IPS-18a (cell line): ENCODE results near the gene SERTAD2.

ENCODE experiments used
- H3K27ac ChIP-seq: one replicate; pipeline ENCODE4 v1.5.1; 2013; ENCODE audit warnings: low read length
- H3K27me3 ChIP-seq: one replicate; pipeline ENCODE4 v1.6.1; 2013; ENCODE audit warnings: mild to moderate bottlenecking, low read length; ENCODE audit not compliant: control insufficient read depth, insufficient read depth
- H3K36me3 ChIP-seq: one replicate; pipeline ENCODE4 v1.6.1; 2013; ENCODE audit warnings: low read depth, low read length; ENCODE audit not compliant: control insufficient read depth
- H3K4me1 ChIP-seq: one replicate; pipeline ENCODE4 v1.6.1; 2013; ENCODE audit warnings: low read depth, low read length; ENCODE audit not compliant: control insufficient read depth
- H3K4me3 ChIP-seq: one replicate; pipeline ENCODE4 v1.5.1; 2013; ENCODE audit warnings: low read length
- H3K9ac ChIP-seq: one replicate; pipeline ENCODE4 v1.6.1; 2013; ENCODE audit warnings: mild to moderate bottlenecking, low read length, moderate library complexity
- H3K9me3 ChIP-seq: one replicate; pipeline ENCODE4 v1.6.1; 2013; ENCODE audit warnings: low read depth, low read length; ENCODE audit not compliant: control insufficient read depth

The SERTAD2 gene

GRCh38 chr2:64668542-64668941 is 14.8 kb upstream of the SERTAD2 start:
- H3K4me3 ChIP-seq, result no peak overlapping the region
- H3K27ac ChIP-seq, result no peak overlapping the region
- peaks cover 14% of the 10 kb centered on the region for H3K4me1 ChIP-seq
- no peaks in the 10 kb centered on the region for H3K27me3 ChIP-seq
- H3K9me3 ChIP-seq, result no peaks in the 10 kb centered on the region
- H3K9ac ChIP-seq, result no peak overlapping the region
- H3K36me3 ChIP-seq, result no peaks in the 10 kb centered on the region

- Histone ChIP-seq H3K27ac (no peak overlapping the region), H3K36me3 (no peaks in the 10 kb centered on the region), H3K4me1 (peaks cover 14% of the 10 kb centered on the region), H3K27me3 (no peaks in the 10 kb centered on the region), H3K9me3 (no peaks in the 10 kb centered on the region), H3K9ac (no peak overlapping the region), H3K4me3 (no peak overlapping the region)
Observed at GRCh38 chr2:64667535-64667934, 13.8 kb upstream of the SERTAD2 start.

GRCh38 chr2:64666810-64667438 is 13.2 kb upstream of the SERTAD2 start:
- Histone ChIP-seq H3K36me3 (no peaks in the 10 kb centered on the region), H3K9me3 (no peaks in the 10 kb centered on the region), H3K27ac (no peak overlapping the region), H3K9ac (no peak overlapping the region), H3K4me1 (peaks cover 14% of the 10 kb centered on the region), H3K27me3 (no peaks in the 10 kb centered on the region), H3K4me3 (no peak overlapping the region)

GRCh38 chr2:64665709-64666108 is 12.0 kb upstream of the SERTAD2 start:
- Histone ChIP-seq H3K27me3 (no peaks in the 10 kb centered on the region), H3K27ac (no peak overlapping the region), H3K9me3 (no peaks in the 10 kb centered on the region), H3K4me1 (peaks cover 14% of the 10 kb centered on the region), H3K9ac (no peak overlapping the region), H3K36me3 (no peaks in the 10 kb centered on the region), H3K4me3 (no peak overlapping the region)

GRCh38 chr2:64663402-64663801 is 9.7 kb upstream of the SERTAD2 start:
- H3K9me3 ChIP-seq, result no peaks in the 10 kb centered on the region
- peaks cover 14% of the 10 kb centered on the region for H3K4me1 ChIP-seq
- H3K4me3 ChIP-seq, result no peak overlapping the region

GRCh38 chr2:64661741-64662169 is 8.0 kb upstream of the SERTAD2 start:
- H3K4me3 ChIP-seq, result no peak overlapping the region
- peaks cover 4% of the 10 kb centered on the region for H3K4me1 ChIP-seq
- H3K27me3 ChIP-seq, result no peaks in the 10 kb centered on the region
- H3K36me3 ChIP-seq, result no peaks in the 10 kb centered on the region
- no peak overlapping the region for H3K27ac ChIP-seq
- no peak overlapping the region for H3K9ac ChIP-seq
- H3K9me3 ChIP-seq, result no peaks in the 10 kb centered on the region

More at GRCh38 chr2:64663402-64663801, 9.7 kb upstream of the SERTAD2 start:
- Histone ChIP-seq H3K36me3 (no peaks in the 10 kb centered on the region), H3K9ac (no peak overlapping the region), H3K27ac (no peak overlapping the region), H3K27me3 (no peaks in the 10 kb centered on the region)

- Histone ChIP-seq H3K36me3 (no peaks in the 10 kb centered on the region), H3K4me3 (no peak overlapping the region), H3K9ac (no peak overlapping the region), H3K4me1 (no peaks in the 10 kb centered on the region), H3K9me3 (no peaks in the 10 kb centered on the region), H3K27me3 (peaks cover 20% of the 10 kb centered on the region), H3K27ac (no peak overlapping the region)
Observed at GRCh38 chr2:64659252-64659651, 5.5 kb upstream of the SERTAD2 start.

GRCh38 chr2:64658269-64658668 is 4.6 kb upstream of the SERTAD2 start:
- Histone ChIP-seq H3K4me1 (no peaks in the 10 kb centered on the region), H3K9ac (no peak overlapping the region)

GRCh38 chr2:64657411-64657810 is 3.7 kb upstream of the SERTAD2 start:
- Histone ChIP-seq H3K9me3 (no peaks in the 10 kb centered on the region), H3K27ac (no peak overlapping the region), H3K9ac (no peak overlapping the region), H3K36me3 (no peaks in the 10 kb centered on the region), H3K4me3 (no peak overlapping the region), H3K27me3 (peaks cover 25% of the 10 kb centered on the region), H3K4me1 (peaks cover 3% of the 10 kb centered on the region)

More at GRCh38 chr2:64658269-64658668, 4.6 kb upstream of the SERTAD2 start:
- H3K27ac ChIP-seq, result no peak overlapping the region
- H3K4me3 ChIP-seq, result no peak overlapping the region
- no peaks in the 10 kb centered on the region for H3K9me3 ChIP-seq
- peaks cover 20% of the 10 kb centered on the region for H3K27me3 ChIP-seq
- H3K36me3 ChIP-seq, result no peaks in the 10 kb centered on the region

- Histone ChIP-seq H3K4me1 (peaks cover 13% of the 10 kb centered on the region), H3K9ac (no peak overlapping the region)
Observed at GRCh38 chr2:64656379-64656778, 2.7 kb upstream of the SERTAD2 start.

GRCh38 chr2:64655873-64656272 is 2.2 kb upstream of the SERTAD2 start:
- no peaks in the 10 kb centered on the region for H3K36me3 ChIP-seq
- H3K9me3 ChIP-seq, result no peaks in the 10 kb centered on the region
- H3K27me3 ChIP-seq, result peaks cover 41% of the 10 kb centered on the region
- H3K4me1 ChIP-seq, result peaks cover 13% of the 10 kb centered on the region
- no peak overlapping the region for H3K4me3 ChIP-seq
- no peak overlapping the region for H3K27ac ChIP-seq
- no peak overlapping the region for H3K9ac ChIP-seq

More at GRCh38 chr2:64656379-64656778, 2.7 kb upstream of the SERTAD2 start:
- no peaks in the 10 kb centered on the region for H3K9me3 ChIP-seq
- H3K27ac ChIP-seq, result no peak overlapping the region
- H3K36me3 ChIP-seq, result no peaks in the 10 kb centered on the region
- peaks cover 35% of the 10 kb centered on the region for H3K27me3 ChIP-seq
- H3K4me3 ChIP-seq, result no peak overlapping the region

- H3K27ac ChIP-seq, result no peak overlapping the region
- H3K9ac ChIP-seq, result peak overlapping the region; percentile 53
- H3K4me3 ChIP-seq, result peak overlapping the region; percentile 76
- no peaks in the 10 kb centered on the region for H3K36me3 ChIP-seq
- no peaks in the 10 kb centered on the region for H3K9me3 ChIP-seq
- H3K4me1 ChIP-seq, result peaks cover 13% of the 10 kb centered on the region
- peaks cover 48% of the 10 kb centered on the region for H3K27me3 ChIP-seq
Observed at GRCh38 chr2:64655018-64655664, 1.4 kb upstream of the SERTAD2 start.
